Nephron progenitor cell (in vitro differentiated cells): ENCODE measurements around the gene CPTP.

Source experiments
- DNase-seq: peaks from one replicate; pipeline ENCODE4 v3.0.0; 2021
- H3K27ac Mint-ChIP-seq: 2 replicates; pipeline ENCODE4 v1.8.0; 2021; ENCODE audit warnings: mild to moderate bottlenecking, moderate library complexity, mixed read lengths
- H3K27me3 Mint-ChIP-seq: 2 replicates; pipeline ENCODE4 v1.8.0; 2021; ENCODE audit warnings: mild to moderate bottlenecking, low read depth, mixed read lengths; ENCODE audit not compliant: poor library complexity
- H3K36me3 Mint-ChIP-seq: 2 replicates; pipeline ENCODE4 v1.8.0; 2021; ENCODE audit warnings: low read depth, mixed read lengths
- H3K4me1 Mint-ChIP-seq: 2 replicates; pipeline ENCODE4 v1.8.0; 2021; ENCODE audit warnings: mixed read lengths
- H3K4me3 Mint-ChIP-seq: 2 replicates; pipeline ENCODE4 v1.8.0; 2021; ENCODE audit warnings: mild to moderate bottlenecking, moderate library complexity, mixed read lengths
- H3K9me3 Mint-ChIP-seq: 2 replicates; pipeline ENCODE4 v1.8.0; 2021; ENCODE audit warnings: mild to moderate bottlenecking, moderate library complexity, mixed read lengths
- CTCF ChIP-seq: fragments of 200-600 bp; sonication (generic); IDR thresholded peaks from 2 replicates; pipeline ENCODE4 v1.5.0; 2021; ENCODE audit warnings: antibody characterized with exemption

CPTP gene

GRCh38 chr1:1280782-1281481, 43.7 kb upstream of the CPTP start:
- Mint-ChIP-seq H3K4me3 (no peak overlapping the region), H3K4me1 (peaks cover 15% of the 10 kb centered on the region), H3K9me3 (no peaks in the 10 kb centered on the region), H3K36me3 (no peaks in the 10 kb centered on the region), H3K27ac (no peak overlapping the region), H3K27me3 (no peaks in the 10 kb centered on the region)
- DNase-seq: no peak
- TF ChIP-seq CTCF: no peak

- no peaks in the 10 kb centered on the region for H3K36me3 Mint-ChIP-seq
- H3K27ac Mint-ChIP-seq: no peak overlapping the region
- H3K27me3 Mint-ChIP-seq: no peaks in the 10 kb centered on the region
- TF ChIP-seq CTCF: no peak
- H3K4me3 Mint-ChIP-seq: no peak overlapping the region
- H3K4me1 Mint-ChIP-seq: peaks cover 14% of the 10 kb centered on the region
- H3K9me3 Mint-ChIP-seq: no peaks in the 10 kb centered on the region
- no peak for DNase-seq
Measured at GRCh38 chr1:1281533-1282321, 42.9 kb upstream of the CPTP start.

- no peak for TF ChIP-seq CTCF
- Mint-ChIP-seq H3K4me1 (peaks cover 14% of the 10 kb centered on the region), H3K9me3 (no peaks in the 10 kb centered on the region), H3K27me3 (peaks cover 1% of the 10 kb centered on the region), H3K4me3 (no peak overlapping the region), H3K36me3 (no peaks in the 10 kb centered on the region), H3K27ac (no peak overlapping the region)
- no peak for DNase-seq
Measured at GRCh38 chr1:1282998-1283397, 41.6 kb upstream of the CPTP start.

- no peaks in the 10 kb centered on the region for H3K36me3 Mint-ChIP-seq
- no peak for TF ChIP-seq CTCF
- H3K27ac Mint-ChIP-seq: no peak overlapping the region
- H3K4me1 Mint-ChIP-seq: peaks cover 14% of the 10 kb centered on the region
- H3K4me3 Mint-ChIP-seq: no peak overlapping the region
- H3K9me3 Mint-ChIP-seq: no peaks in the 10 kb centered on the region
- H3K27me3 Mint-ChIP-seq: peaks cover 3% of the 10 kb centered on the region
- no peak for DNase-seq
Measured at GRCh38 chr1:1283821-1284220, 40.8 kb upstream of the CPTP start.

- H3K4me1 Mint-ChIP-seq: peaks cover 14% of the 10 kb centered on the region
- no peak for TF ChIP-seq CTCF
- H3K36me3 Mint-ChIP-seq: no peaks in the 10 kb centered on the region
- no peaks in the 10 kb centered on the region for H3K9me3 Mint-ChIP-seq
- no peak overlapping the region for H3K27ac Mint-ChIP-seq
- no peak overlapping the region for H3K4me3 Mint-ChIP-seq
- peaks cover 3% of the 10 kb centered on the region for H3K27me3 Mint-ChIP-seq
- DNase-seq: no peak
Measured at GRCh38 chr1:1284221-1285101, 40.1 kb upstream of the CPTP start.
